Immature natural killer cell (primary cell): ENCODE data around the gene PSMC3. TPM values are rescaled to one million over a fixed set of nuclear protein-coding genes. Genes with fewer than 3 reads are reported as not detected.

ENCODE experiments used
- DNase-seq, 3 donors: peaks; one replicate each; pipeline ENCODE4 v3.0.0; 2022; ENCODE audit warnings: mixed read lengths in 1 of 3
- H3K27ac Mint-ChIP-seq, 6 donors: one replicate each; pipeline ENCODE4 v1.8.0; 2020; ENCODE audit warnings: mixed read lengths in 6 of 6, mild to moderate bottlenecking in 5 of 6, inconsistent platforms in 4 of 6, moderate library complexity in 3 of 6
- H3K27me3 Mint-ChIP-seq, 3 donors: one replicate each; pipeline ENCODE4 v1.8.0; 2020 to 2021; ENCODE audit warnings: low read depth in 3 of 3, mild to moderate bottlenecking in 3 of 3, mixed read lengths in 3 of 3, moderate library complexity in 3 of 3, inconsistent platforms in 1 of 3
- H3K36me3 Mint-ChIP-seq, 3 donors: one replicate each; pipeline ENCODE4 v1.8.0; 2020; ENCODE audit warnings: mixed read lengths in 3 of 3, inconsistent platforms in 2 of 3, mild to moderate bottlenecking in 2 of 3
- H3K4me1 Mint-ChIP-seq, 2 donors: one replicate each; pipeline ENCODE4 v1.8.0; 2020; ENCODE audit warnings: inconsistent platforms in 2 of 2, mild to moderate bottlenecking in 2 of 2, mixed read lengths in 2 of 2, moderate library complexity in 1 of 2
- H3K4me3 Mint-ChIP-seq, 5 donors: one replicate each; pipeline ENCODE4 v1.8.0; 2020; ENCODE audit warnings: mild to moderate bottlenecking in 5 of 5, mixed read lengths in 5 of 5, inconsistent platforms in 3 of 5, moderate library complexity in 3 of 5
- H3K9me3 Mint-ChIP-seq, 6 donors: one replicate each; pipeline ENCODE4 v1.8.0; 2020; ENCODE audit warnings: mild to moderate bottlenecking in 6 of 6, mixed read lengths in 6 of 6, inconsistent platforms in 4 of 6, moderate library complexity in 3 of 6
- polyA plus RNA-seq, 3 donors: library from polyadenylated mRNA; unstranded; fragments of 300-500 nt; fragmentation: Illumina TruSeq; gene quantifications; one replicate each; pipeline ENCODE4 v1.2.3, GENCODE V29; 2021

The PSMC3 gene
- polyA plus RNA-seq, 3 donors from 2014 or later = 157 to 207 (median 184) TPM

DNA sequence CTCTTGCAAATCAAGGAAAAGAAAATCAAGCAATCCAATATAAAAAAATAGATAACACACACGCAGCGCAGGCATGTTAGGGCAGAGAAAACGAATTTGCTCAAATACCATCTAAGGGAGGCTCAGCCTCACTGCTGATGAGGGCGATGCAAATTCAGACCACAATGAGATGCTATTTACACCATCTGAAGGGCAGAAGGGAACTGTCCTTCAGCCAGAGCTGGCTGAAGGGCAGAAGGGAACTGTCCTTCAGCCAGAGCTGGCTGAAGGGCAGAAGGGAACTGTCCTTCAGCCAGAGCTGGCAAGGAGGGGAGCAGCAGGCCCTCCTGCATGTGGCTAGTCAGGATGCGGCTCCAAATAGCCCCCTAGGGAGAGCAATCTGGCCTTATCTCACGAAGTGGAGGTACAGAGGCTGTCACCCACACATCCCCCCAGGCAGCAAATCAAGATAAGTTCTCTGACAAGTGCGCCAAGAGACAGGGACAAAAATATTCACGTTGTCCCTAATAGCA, 25.4 kb downstream of the PSMC3 start:
- Mint-ChIP-seq H3K36me3 (no peaks in the 10 kb centered on the region), H3K27me3 (peaks cover 0 to 2% (median 0%) of the 10 kb centered on the region in 3 donors), H3K27ac (peak overlapping the region; percentile 67 to 87 (median 75)), H3K4me3 (peak overlapping the region; percentile 68 to 79 (median 75)), H3K4me1 (peaks cover 19 to 25% of the 10 kb centered on the region in 2 donors), H3K9me3 (no peaks in the 10 kb centered on the region)
- no peak for DNase-seq

DNA sequence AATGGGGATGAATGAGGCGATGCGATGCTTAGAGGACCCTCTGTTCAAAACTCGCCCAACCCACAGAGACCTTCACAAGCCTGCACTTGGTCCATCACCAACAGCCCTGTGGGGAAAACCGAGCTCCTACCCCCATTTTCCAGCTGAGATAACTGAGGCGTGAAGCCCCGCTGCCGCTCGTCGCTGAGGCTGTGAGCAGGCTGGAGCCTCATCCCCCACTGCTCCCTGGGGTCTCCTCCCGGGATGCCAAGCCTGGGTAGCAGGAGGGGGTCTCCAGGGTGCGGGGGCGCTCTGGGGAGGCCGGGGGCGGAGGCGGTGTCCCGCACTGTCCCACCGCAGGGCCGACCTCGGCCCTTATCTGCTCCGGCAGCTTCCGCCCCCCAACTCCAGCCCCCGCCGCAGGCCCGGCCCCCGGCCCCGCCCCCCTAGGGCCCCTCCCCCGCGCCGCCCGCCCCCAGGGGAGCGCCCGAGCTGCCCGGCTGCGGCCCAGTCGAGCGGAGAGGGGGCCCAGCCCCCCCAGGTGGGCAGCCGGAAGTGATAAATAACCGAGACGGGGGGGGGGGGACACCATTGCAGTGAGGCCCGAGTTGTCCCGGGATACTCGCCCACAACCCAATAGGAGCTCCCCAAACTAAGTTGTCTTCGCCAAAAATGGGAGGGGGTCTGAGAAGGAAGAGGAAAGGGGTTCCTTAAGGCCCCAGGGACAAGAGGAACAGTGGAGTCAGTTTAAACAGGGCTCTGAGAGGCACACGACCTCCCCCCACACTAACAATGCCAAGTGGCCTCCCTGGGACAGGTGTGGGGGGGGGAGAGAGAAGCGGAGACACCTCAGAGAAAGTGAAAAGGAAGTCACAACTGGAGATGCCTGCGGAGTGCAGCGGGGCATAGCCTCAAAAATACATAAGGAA, 26.1 kb downstream of the PSMC3 start:
- no peaks in the 10 kb centered on the region for H3K36me3 Mint-ChIP-seq
- H3K4me3 Mint-ChIP-seq = peak overlapping the region; percentile 75 to 81 (median 79)
- peaks cover 0 to 3% (median 0%) of the 10 kb centered on the region in 3 donors for H3K27me3 Mint-ChIP-seq
- no peaks in the 10 kb centered on the region for H3K9me3 Mint-ChIP-seq
- peak; percentile 30 to 40 (median 31) for DNase-seq
- H3K4me1 Mint-ChIP-seq = peaks cover 26 to 32% of the 10 kb centered on the region in 2 donors
- H3K27ac Mint-ChIP-seq = peak overlapping the region; percentile 67 to 87 (median 75)

DNA sequence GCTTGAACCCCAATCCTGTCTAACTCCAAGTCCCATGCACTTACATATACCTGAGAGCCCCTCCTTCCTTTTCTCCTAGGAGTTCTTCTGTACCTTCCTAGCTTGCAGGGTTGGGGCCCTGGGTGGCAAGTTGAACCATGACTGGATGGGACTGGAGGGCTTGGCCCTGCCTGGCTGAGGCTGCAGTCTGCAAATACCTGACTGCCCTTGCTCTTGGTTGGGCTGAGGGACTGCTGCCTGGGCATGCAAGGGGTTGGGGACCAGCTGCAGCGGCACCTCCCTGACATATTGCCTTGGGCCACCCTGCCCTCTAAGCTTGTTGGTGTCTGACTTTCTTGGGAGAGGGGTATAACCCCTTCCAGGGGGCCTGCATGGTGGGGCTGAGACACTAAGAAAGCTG, 27.7 kb downstream of the PSMC3 start:
- Mint-ChIP-seq H3K36me3 (no peaks in the 10 kb centered on the region), H3K4me3 (peak overlapping the region in 3 of 5 donors; percentile 21 to 63 (median 41)), H3K9me3 (no peaks in the 10 kb centered on the region), H3K27me3 (peaks cover 0 to 5% (median 0%) of the 10 kb centered on the region in 3 donors), H3K4me1 (peaks cover 42 to 46% of the 10 kb centered on the region in 2 donors), H3K27ac (peak overlapping the region in 4 of 6 donors; percentile 33 to 75 (median 73))
- DNase-seq = no peak

DNA sequence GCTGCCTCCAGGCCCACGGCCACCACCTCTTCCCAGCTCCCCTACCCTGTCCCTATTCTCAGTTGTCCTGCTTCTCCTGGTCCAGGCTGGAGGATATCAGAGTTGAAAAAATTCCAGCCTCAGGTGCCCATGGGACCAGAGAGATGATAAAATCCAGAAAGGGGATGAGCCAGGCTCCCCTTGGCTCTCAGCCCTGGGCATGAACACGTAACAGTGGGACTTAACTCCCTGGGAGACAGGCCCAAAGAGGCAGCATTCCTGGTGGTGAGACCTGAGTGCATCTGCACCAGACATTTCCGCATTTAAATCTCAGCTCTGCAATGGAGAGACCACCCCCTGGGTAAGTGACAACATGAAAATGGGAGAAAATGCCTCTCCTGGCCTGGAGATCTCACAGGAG, 28.2 kb downstream of the PSMC3 start:
- Mint-ChIP-seq H3K4me3 (peak overlapping the region in 1 of 5 donors; percentile 8), H3K4me1 (peaks cover 46 to 52% of the 10 kb centered on the region in 2 donors), H3K27ac (peak overlapping the region in 4 of 6 donors; percentile 11 to 75 (median 52)), H3K36me3 (no peaks in the 10 kb centered on the region), H3K9me3 (no peaks in the 10 kb centered on the region), H3K27me3 (peaks cover 0 to 5% (median 0%) of the 10 kb centered on the region in 3 donors)
- no peak for DNase-seq

DNA sequence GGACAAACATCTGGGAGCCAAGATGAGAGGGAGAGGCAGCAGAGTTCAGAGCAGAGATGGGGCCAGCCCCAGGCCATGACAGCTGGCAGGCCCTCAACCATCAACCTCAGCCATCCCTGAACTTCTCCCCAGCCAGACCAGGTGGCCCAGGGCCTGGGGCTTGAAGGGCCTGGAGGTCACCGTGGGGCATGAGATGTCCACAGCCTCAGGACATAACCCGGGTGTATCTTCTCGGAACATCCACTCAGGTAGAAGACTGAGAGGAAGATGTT, 30.3 kb downstream of the PSMC3 start:
- H3K4me1 Mint-ChIP-seq = peaks cover 60 to 63% of the 10 kb centered on the region in 2 donors
- no peaks in the 10 kb centered on the region for H3K36me3 Mint-ChIP-seq
- no peaks in the 10 kb centered on the region for H3K9me3 Mint-ChIP-seq
- peak overlapping the region in 5 of 6 donors; percentile 20 to 95 (median 88) for H3K27ac Mint-ChIP-seq
- H3K4me3 Mint-ChIP-seq = peak overlapping the region in 2 of 5 donors; percentile 13 to 18
- DNase-seq = no peak
- peaks cover 0 to 5% (median 0%) of the 10 kb centered on the region in 3 donors for H3K27me3 Mint-ChIP-seq

DNA sequence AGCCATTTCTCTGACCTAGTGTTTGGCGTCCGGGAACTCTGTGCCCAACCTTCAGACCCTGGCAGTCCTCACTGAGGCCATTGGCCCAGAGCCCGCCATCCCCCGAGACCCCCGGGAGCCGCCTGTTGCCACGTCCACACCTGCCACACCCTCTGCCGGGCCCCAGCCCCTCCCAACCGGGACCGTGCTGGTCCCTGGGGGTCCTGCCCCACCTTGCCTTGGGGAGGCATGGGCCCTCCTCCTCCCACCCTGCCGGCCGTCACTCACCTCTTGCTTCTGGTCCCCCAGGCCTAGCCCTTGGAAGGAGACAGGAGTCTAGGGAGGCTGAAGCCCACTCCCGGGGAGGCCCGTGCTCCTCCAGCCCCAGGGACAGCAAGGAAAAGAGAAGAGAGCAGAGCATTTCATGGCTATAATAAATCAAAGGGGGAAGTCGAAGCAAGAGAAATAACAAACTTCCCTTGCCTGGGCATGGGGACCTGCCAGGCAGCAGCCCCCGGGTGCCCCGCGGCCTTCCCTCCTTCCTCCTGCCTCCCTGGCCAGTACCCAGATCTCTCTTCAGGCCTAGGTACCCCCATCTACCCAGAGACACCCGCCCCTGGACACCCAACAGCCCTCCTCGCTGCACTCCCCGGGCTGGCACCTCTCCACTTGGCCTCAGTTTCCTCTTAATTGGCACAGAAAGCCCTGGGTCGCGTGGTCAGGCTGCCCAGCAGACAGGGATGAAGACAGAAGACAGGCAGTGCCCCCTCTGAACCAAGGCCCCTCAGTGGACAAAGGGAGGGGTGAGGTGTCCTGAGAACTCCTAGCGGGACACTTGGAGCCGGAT, 30.8 kb downstream of the PSMC3 start:
- Mint-ChIP-seq H3K27me3 (peaks cover 0 to 6% (median 0%) of the 10 kb centered on the region in 3 donors), H3K4me3 (peak overlapping the region; percentile 68 to 80 (median 76)), H3K27ac (peak overlapping the region; percentile 88 to 95 (median 92)), H3K36me3 (no peaks in the 10 kb centered on the region), H3K9me3 (no peaks in the 10 kb centered on the region), H3K4me1 (peaks cover 60 to 64% of the 10 kb centered on the region in 2 donors)
- no peak for DNase-seq

DNA sequence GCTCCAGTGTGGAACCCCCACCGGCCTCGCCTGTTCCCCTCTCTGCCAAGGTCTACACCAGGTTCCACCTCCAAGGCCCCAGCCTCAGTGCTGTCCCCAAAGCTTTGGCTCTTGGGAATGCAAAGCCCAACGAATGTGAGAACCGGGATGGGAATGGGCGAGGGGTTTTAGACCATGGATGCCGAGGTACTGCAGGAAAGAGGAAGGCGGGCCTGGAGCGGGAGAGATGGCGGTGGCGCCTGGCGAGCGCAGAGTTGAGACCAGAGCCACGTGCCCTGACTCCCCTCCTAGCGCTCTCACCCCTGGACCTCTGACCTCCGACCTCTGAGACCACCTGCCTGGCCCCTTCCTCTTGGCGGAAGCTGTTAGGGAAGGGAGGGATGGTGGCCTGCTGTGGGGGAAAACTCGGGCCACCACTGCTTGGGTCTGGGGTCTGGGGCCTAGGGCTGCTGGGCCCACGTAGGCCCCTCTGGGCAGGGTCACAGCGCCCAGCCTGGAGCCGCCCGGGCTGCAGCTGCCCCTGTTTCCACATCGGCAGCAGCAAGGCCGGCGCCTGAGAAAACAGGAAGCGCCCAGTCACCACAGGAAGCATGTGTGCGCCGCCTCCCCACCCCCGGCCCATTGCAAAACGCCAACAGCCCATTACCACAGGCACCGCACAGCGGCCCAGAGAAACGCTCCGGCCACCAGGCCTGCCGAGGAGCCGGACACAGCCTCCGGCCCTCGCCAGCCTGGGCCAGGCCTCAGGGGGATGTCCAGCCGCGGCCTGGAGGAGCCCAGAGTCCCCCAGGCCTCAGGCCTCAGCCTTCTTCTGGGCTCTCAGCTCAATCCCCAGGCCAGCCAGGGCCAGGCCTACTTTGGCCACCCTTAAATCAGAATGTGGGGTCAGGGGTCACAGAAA, 31.7 kb downstream of the PSMC3 start:
- DNase-seq = peak; percentile 66 to 71 (median 68)
- peaks cover 1 to 10% (median 2%) of the 10 kb centered on the region in 3 donors for H3K27me3 Mint-ChIP-seq
- no peaks in the 10 kb centered on the region for H3K9me3 Mint-ChIP-seq
- H3K27ac Mint-ChIP-seq = peak overlapping the region; percentile 88 to 95 (median 92)
- H3K4me3 Mint-ChIP-seq = peak overlapping the region; percentile 68 to 80 (median 76)
- H3K36me3 Mint-ChIP-seq = no peaks in the 10 kb centered on the region
- H3K4me1 Mint-ChIP-seq = peaks cover 63 to 67% of the 10 kb centered on the region in 2 donors

DNA sequence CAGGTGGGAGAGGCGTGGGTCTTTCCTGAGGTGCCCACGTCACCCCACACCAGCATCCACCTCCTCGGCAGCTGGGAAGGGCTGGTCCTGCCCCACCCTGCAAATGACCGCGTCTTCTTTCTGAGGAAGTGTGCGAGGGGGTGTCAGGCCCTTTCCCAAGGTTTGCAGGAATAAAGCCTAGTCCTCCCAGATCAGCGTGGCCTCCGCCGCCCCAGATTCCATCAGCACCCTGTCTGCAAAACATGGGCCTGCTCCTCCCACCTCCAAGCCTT, 32.3 kb downstream of the PSMC3 start:
- peak overlapping the region; percentile 65 to 80 (median 76) for H3K4me3 Mint-ChIP-seq
- peak overlapping the region; percentile 88 to 95 (median 92) for H3K27ac Mint-ChIP-seq
- no peak for DNase-seq
- H3K27me3 Mint-ChIP-seq = peaks cover 1 to 12% (median 2%) of the 10 kb centered on the region in 3 donors
- H3K4me1 Mint-ChIP-seq = peaks cover 66 to 69% of the 10 kb centered on the region in 2 donors
- H3K36me3 Mint-ChIP-seq = no peaks in the 10 kb centered on the region
- no peaks in the 10 kb centered on the region for H3K9me3 Mint-ChIP-seq

DNA sequence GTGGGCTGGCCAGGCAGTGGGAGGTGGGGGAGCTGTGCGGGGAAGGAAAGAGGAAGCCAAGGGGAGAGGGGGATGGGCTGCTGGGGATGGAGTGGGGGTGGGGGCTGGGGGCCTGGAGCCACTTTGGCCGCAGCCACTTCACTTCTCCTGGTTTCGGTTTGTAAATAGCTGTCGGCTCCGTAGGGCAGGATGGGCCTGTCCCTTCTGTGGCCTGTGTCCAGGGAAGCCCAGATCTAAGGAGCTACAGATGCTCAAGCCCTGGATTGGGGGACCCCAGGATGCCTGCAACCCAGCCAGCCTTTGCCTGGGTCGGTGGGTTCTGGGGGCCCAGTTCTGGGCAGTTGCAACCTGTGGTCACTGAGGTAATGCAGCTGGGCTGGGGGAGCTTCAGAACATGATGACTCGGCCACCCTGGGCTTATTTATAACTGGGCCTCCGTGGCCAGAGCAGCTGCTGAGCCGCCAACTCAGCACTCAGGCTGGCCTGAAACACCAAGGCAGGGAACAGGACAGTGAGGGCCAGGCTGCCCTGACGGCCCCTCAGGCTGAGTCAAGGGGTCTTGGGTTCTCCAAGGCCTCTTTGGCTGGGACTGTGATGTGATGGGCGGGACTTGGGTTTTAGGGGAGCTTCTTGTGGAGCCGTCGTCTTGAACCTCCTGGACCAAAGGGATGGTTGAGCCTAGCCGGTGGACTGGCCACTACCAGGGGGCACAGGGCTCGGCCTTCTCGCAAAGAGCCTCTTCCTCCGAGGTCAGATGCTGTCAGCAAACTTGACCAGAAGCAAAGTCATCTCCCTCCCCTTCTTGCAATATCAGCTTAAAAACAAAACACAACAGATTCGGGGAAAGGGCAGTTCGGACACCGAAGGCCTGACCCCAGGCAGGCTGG, 32.8 kb downstream of the PSMC3 start:
- peak overlapping the region; percentile 88 to 95 (median 92) for H3K27ac Mint-ChIP-seq
- H3K9me3 Mint-ChIP-seq = no peaks in the 10 kb centered on the region
- H3K27me3 Mint-ChIP-seq = peaks cover 2 to 12% (median 2%) of the 10 kb centered on the region in 3 donors
- H3K4me3 Mint-ChIP-seq = peak overlapping the region; percentile 65 to 80 (median 76)
- no peak for DNase-seq
- H3K4me1 Mint-ChIP-seq = peaks cover 72 to 75% of the 10 kb centered on the region in 2 donors
- no peaks in the 10 kb centered on the region for H3K36me3 Mint-ChIP-seq

DNA sequence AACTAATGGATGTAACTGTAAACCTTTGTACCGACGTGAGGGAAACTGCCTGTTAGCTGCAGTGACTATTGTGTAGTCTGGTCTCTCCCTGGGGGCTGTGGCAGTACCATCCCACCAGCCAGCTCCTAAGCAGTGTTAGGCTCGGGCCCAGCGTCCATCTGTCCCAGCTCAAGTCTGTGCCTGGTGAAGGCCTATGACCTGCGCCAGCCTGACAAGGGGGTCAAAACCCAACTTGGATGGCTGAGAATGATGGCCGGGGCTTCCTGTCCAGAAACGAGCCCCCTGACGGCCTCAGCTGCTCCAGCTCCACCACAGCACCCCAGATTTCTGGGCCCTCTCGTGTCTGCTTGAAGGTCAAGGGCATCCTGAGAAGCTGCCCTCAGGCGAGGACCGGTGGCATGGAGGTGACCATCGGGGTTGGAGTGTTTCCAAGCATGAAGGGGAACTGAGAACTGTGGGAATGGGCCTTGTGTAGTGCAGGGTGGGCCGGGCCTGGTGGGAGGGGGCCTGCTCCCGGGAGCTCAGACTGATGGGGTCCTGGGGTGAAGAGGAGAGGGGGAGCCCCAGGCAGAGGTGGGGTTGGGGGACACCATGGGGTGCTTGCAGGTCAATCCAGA, 33.6 kb downstream of the PSMC3 start:
- H3K4me3 Mint-ChIP-seq = peak overlapping the region in 4 of 5 donors; percentile 5 to 39 (median 30)

DNA sequence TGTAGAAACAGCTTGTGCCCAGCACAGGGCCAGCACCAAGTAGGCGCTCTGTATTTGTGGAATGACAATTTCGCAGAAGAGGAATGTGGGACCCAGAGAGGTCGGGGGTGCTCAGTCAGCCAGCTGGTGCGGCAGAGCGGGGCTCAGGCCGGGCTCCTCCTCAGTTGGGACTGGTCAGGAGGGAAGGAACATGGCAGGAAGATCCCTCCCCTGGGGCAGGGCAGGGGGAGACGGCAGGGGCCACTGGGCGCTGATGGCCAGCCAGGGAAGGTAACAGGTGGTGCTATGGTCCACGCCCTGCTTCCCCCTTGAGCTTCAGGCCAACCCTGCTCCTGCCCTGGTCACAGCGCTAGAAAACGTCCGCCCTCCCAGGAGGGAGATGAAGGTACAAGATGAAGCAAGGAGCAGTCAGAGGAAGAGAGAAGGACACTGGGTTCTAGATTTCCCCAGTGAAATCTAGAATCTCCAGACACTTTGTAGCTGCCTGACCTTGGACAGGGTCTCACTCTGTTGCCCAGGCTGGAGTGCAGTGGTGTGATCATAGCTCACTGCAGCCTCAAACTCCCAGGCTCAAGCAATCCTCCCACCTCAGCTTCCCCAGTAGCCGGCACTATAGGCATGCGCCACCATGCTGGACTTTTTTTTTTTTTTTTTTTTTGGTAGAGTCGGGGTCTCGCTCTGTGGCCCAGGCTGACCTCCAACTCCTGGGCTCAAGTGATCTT, 34.4 kb downstream of the PSMC3 start:
- Mint-ChIP-seq H3K4me1 (peaks cover 75 to 80% of the 10 kb centered on the region in 2 donors), H3K4me3 (peak overlapping the region in 2 of 5 donors; percentile 14 to 53), H3K9me3 (no peaks in the 10 kb centered on the region), H3K36me3 (no peaks in the 10 kb centered on the region), H3K27me3 (peaks cover 2 to 12% (median 3%) of the 10 kb centered on the region in 3 donors), H3K27ac (peak overlapping the region; percentile 44 to 73 (median 61))
- DNase-seq = no peak

More for the DNA sequence above, 33.6 kb downstream of the PSMC3 start:
- no peak for DNase-seq
- Mint-ChIP-seq H3K27ac (peak overlapping the region; percentile 37 to 95 (median 55)), H3K9me3 (no peaks in the 10 kb centered on the region), H3K4me1 (peaks cover 78 to 80% of the 10 kb centered on the region in 2 donors), H3K27me3 (peaks cover 2 to 12% (median 3%) of the 10 kb centered on the region in 3 donors), H3K36me3 (no peaks in the 10 kb centered on the region)
